SK-N-SH (cell line): Measurements from ENCODE around the gene COL25A1.

Source experiments
- SIN3A ChIP-seq: IDR thresholded peaks from 2 replicates; pipeline ENCODE4 v1.6.1; 2012; ENCODE audit warnings: low read depth, mild to moderate bottlenecking, low read length, moderate library complexity, borderline replicate concordance
- SMC3 ChIP-seq: IDR thresholded peaks from 2 replicates; pipeline ENCODE4 v1.6.1; 2012; ENCODE audit warnings: low read depth, low read length, improper control_type of control experiment

GRCh38 chr4:108890484-108890881 lies 412.0 kb downstream of the COL25A1 start:
- TF ChIP-seq SMC3 (no peak), SIN3A (no peak)
